Neuron (in vitro differentiated cells): Measurements from ENCODE around the gene SNRPB.

Experiments
- H2AFZ ChIP-seq: one replicate; pipeline ENCODE4 v1.6.1; 2013; ENCODE audit warnings: low read depth, mild to moderate bottlenecking, inconsistent platforms, low read length, moderate library complexity
- H3K27me3 ChIP-seq: one replicate; pipeline ENCODE4 v1.6.1; 2013; ENCODE audit warnings: low read length; ENCODE audit not compliant: insufficient read depth
- H3K36me3 ChIP-seq: one replicate; pipeline ENCODE4 v1.6.1; 2013; ENCODE audit warnings: low read length; ENCODE audit not compliant: insufficient read depth
- H3K4me1 ChIP-seq: one replicate; pipeline ENCODE4 v1.6.1; 2013; ENCODE audit warnings: low read length; ENCODE audit not compliant: insufficient read depth
- H3K4me3 ChIP-seq: 2 replicates; pipeline ENCODE4 v1.5.1; 2013; ENCODE audit warnings: mild to moderate bottlenecking, low read length, moderate library complexity
- H3K9me3 ChIP-seq: one replicate; pipeline ENCODE4 v1.6.1; 2013; ENCODE audit warnings: low read length

SNRPB gene

DNA sequence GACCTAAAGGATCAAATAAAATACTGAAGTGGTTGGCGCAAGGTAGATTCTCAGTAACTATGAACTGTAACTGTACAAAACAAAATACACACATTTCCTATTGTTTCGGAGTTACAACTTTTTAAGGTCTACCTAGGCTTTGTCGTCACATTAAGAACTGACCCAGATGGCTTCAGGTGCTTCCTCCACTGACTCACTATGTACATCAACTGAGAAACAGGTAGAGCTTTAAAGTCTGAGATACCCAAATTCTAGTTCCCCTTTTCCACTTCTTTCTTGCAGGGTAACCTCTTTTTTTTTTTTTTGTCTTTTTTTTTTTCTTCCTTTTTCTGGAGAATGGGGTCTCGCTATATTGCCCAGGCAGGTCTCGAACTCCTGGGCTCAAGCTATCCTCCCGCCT, 5.5 kb downstream of the SNRPB start:
- Histone ChIP-seq H3K9me3 (no peaks in the 10 kb centered on the region), H3K4me3 (no peak overlapping the region), H3K36me3 (peaks cover 84% of the 10 kb centered on the region), H3K4me1 (peaks cover 12% of the 10 kb centered on the region), H2AFZ (no peak overlapping the region), H3K27me3 (no peaks in the 10 kb centered on the region)

DNA sequence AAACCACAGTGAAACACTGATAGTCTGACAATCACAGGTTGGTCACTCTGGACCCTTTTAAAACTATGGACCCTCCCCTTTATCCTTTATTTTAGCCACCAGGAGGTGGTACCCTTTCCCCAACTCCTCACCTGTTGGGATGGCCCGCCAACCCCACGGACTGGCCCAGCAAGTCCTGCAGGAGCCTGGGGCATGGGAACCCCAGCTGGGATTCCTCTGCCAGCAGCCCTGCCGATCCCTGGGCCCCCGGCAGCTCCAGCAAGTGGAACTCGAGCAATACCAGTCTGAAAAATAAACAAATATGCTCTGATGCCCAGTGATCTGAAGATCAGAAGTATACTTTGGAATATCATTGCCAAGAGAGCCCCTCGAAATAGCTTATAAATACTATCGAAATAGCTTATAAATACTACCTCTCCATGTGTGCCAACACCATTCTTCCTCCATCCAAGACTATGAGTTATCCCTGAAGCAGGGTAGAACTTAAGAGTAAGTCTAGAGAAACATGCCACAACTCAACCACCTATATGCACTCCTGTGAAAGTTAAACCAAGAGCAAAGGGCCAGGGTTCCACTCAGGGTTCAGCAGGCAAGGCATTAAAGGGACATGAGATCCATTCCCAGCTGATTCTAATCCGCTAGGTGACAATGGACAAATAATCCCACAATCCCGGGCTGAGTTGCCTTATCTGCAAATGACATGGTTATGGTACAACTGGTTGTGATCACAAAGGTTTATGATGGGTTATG, 6.8 kb downstream of the SNRPB start:
- Histone ChIP-seq H3K36me3 (peaks cover 87% of the 10 kb centered on the region), H3K4me1 (peaks cover 7% of the 10 kb centered on the region), H3K27me3 (no peaks in the 10 kb centered on the region), H3K4me3 (no peak overlapping the region), H3K9me3 (no peaks in the 10 kb centered on the region), H2AFZ (no peak overlapping the region)

DNA sequence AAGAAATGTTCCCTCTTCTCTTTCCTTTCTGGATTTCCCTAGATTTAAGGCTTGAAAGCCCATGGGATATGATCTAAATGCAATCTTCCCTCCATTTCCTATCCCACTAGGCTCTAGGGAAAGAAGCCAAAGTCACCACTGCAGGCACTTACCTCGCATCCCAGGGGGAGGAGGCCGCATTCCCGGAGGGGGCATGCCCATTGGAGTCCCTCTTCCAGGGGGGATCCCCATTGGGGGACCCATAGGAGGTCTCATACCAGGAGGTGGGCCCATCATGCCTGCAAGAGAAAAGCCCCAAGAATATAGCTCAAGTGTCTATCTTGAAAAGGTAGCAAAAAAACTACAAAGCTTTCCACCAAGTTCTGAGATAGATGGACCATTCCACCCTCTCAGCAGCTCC, 8.1 kb downstream of the SNRPB start:
- Histone ChIP-seq H3K4me3 (no peak overlapping the region), H3K9me3 (no peaks in the 10 kb centered on the region), H3K36me3 (peaks cover 86% of the 10 kb centered on the region), H3K27me3 (no peaks in the 10 kb centered on the region), H2AFZ (no peak overlapping the region), H3K4me1 (no peaks in the 10 kb centered on the region)

DNA sequence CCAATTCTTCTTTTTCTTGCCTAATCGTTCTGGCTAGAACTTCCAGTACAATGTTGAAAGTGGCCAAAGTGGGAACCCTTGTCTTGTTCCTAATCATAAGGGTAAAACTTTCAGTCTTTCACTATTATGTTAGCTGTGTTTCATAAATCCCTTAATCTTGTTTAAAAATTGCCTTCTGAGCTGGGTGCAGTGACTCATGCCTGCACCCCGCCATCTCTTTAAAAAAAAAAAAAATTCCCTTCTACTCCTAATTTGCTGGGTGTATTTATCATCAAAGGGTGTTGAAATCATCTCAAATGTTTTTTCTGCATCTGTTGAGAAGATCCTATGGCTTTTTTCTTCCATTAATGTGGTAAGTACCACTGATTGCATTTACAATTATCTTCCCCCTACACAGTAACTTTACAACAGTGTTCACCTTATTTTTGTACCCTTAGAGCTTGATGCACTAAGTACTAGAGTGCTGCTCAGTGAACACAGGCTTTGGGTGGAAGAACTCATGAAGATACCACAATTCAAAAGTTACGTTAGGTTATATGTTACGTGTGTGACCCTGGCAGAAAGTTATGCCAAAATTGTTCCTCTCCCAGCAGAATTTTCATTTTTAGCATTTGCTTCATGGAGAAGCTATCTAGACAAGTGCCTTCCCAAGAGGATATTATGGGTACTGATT, 9.7 kb downstream of the SNRPB start:
- Histone ChIP-seq H3K4me1 (no peaks in the 10 kb centered on the region), H3K36me3 (peaks cover 71% of the 10 kb centered on the region), H2AFZ (no peak overlapping the region), H3K4me3 (no peak overlapping the region), H3K27me3 (no peaks in the 10 kb centered on the region), H3K9me3 (no peaks in the 10 kb centered on the region)

- no peaks in the 10 kb centered on the region for H3K9me3 ChIP-seq
- no peak overlapping the region for H3K4me3 ChIP-seq
- no peaks in the 10 kb centered on the region for H3K27me3 ChIP-seq
- H2AFZ ChIP-seq, result no peak overlapping the region
- no peaks in the 10 kb centered on the region for H3K4me1 ChIP-seq
- peaks cover 65% of the 10 kb centered on the region for H3K36me3 ChIP-seq
Observed at GRCh38 chr20:2459981-2460751, 10.4 kb downstream of the SNRPB start.

DNA sequence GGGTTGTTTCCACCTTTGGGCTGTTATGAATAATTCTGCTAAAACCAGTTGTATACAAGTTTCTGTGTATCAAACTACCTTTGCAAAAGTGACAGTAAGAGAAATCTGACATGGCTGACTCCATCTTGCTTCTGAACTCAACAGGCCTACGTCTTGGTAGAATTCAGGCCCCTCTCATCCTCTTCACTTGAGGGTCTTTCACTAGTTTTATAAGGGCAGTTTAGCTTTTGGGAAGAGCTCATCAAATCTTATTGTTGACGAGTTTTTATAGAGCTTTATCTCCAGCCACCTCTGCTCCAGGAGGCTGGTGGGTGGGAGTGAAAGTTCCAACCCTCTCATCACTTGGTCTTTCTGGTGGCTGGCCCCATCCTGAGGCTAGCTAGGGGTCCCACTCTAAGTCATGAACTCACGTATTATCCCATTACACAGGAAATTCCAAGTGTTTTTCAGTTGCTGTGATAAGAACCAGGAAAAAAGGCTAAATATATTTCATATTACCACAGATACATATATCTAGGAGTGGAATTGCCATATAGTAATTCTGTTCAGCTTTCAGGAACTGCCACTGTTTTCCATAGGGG, 11.6 kb downstream of the SNRPB start:
- no peaks in the 10 kb centered on the region for H3K27me3 ChIP-seq
- no peak overlapping the region for H3K4me3 ChIP-seq
- H2AFZ ChIP-seq, result no peak overlapping the region
- H3K9me3 ChIP-seq, result no peaks in the 10 kb centered on the region
- no peaks in the 10 kb centered on the region for H3K4me1 ChIP-seq
- H3K36me3 ChIP-seq, result peaks cover 54% of the 10 kb centered on the region

DNA sequence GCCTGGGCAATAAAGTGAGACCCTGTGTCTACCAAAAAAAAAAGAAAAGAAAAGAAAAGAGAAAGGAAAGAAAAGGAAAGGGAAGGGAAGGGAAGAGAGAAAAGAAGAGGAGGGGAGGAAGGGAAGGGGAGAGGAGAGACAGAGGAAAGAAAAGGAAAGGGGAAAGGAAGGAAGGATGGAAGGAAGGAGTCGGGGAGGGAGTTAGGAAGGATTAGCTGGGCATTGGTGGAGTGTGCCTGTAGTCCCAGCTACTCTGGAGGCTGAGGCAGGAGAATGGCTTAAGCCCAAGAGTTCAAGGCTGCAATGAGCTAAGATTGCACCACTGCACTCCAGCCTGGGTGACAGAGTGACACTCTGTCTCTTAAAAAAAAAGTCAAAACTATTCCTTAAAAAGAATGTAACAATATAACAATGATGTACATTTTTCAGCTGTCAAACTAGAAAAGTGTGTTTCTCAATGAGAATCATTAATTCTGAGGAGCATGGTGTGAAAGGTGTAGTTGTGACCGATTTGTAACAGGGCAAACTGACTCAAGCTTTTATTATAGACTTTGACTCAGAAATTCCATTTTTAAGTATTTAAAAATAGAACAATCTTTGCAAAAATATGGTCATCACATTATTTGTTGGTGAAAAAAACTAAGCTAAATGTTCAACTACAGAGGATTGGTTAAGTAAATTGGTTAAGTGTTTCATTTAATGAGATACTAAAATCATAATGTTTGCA, 14.7 kb downstream of the SNRPB start:
- H2AFZ ChIP-seq, result no peak overlapping the region
- no peak overlapping the region for H3K4me3 ChIP-seq
- H3K36me3 ChIP-seq, result peaks cover 23% of the 10 kb centered on the region
- no peaks in the 10 kb centered on the region for H3K27me3 ChIP-seq
- H3K9me3 ChIP-seq, result no peaks in the 10 kb centered on the region
- H3K4me1 ChIP-seq, result no peaks in the 10 kb centered on the region

- H3K27me3 ChIP-seq, result no peaks in the 10 kb centered on the region
- H3K36me3 ChIP-seq, result peaks cover 9% of the 10 kb centered on the region
- no peak overlapping the region for H3K4me3 ChIP-seq
- no peaks in the 10 kb centered on the region for H3K4me1 ChIP-seq
- no peaks in the 10 kb centered on the region for H3K9me3 ChIP-seq
- no peak overlapping the region for H2AFZ ChIP-seq
Observed at GRCh38 chr20:2453792-2454191, 16.8 kb downstream of the SNRPB start.

DNA sequence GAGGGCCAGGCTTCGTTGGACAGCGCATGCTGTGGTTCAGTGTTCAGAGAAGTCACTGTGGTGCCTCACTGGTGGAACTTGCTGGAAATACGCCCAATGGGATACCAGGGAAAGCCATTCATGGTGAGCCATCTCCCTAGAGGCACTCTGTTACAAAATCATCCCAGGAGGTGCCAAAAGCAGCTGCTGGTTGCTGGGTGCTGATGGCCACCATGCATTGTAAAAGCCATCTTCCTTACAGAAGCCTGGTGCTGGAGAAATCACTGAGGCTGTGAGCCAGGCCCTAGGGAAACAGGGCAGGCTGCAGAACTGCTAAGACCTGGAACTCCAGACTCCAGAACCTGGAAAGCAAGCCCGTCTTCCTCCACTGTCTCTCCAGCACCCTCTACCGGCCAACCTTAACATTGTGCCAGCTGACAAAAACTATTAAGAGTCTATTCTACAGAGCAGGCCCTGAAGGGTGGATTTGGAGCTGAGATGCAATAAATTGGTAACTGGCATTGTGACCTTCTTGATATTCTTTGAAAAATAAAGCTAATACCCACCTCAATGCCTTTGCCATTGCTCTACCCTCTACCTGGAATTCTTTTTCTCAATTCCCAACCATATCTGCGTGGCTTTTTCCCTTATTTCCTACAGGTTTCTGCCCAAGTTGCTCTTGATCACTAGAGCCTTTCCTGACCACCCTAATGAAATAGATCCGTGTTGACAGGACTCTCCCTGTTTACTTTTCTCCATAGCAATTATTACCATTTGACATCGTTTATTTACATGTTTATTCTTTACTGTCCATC, 18.5 kb downstream of the SNRPB start:
- H3K36me3 ChIP-seq, result no peaks in the 10 kb centered on the region
- no peak overlapping the region for H2AFZ ChIP-seq
- no peaks in the 10 kb centered on the region for H3K9me3 ChIP-seq
- H3K4me3 ChIP-seq, result no peak overlapping the region
- H3K27me3 ChIP-seq, result no peaks in the 10 kb centered on the region
- H3K4me1 ChIP-seq, result no peaks in the 10 kb centered on the region

- no peaks in the 10 kb centered on the region for H3K27me3 ChIP-seq
- no peaks in the 10 kb centered on the region for H3K4me1 ChIP-seq
- H2AFZ ChIP-seq, result no peak overlapping the region
- no peak overlapping the region for H3K4me3 ChIP-seq
- H3K9me3 ChIP-seq, result no peaks in the 10 kb centered on the region
- no peaks in the 10 kb centered on the region for H3K36me3 ChIP-seq
Observed at GRCh38 chr20:2451422-2451821, 19.2 kb downstream of the SNRPB start.

DNA sequence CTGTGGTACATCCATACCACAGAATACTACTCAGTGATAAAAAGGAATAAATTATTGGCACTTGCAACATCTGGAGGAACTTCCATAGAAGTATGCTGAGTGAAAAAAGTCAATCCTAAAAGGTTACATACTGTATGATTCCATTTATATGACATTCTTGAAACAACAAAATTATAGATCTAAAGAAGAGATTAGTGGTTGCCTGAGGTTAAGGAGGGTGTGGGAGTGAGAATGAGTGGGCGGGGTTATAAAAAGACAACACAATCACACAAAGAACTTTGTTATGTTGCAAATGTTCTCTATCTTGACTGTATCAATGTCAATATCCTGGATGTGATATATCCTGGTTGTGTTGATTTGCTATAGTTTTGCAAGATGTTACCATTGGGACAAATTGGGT, 21.2 kb downstream of the SNRPB start:
- Histone ChIP-seq H3K9me3 (no peaks in the 10 kb centered on the region), H3K27me3 (no peaks in the 10 kb centered on the region), H2AFZ (no peak overlapping the region), H3K4me1 (no peaks in the 10 kb centered on the region), H3K4me3 (no peak overlapping the region), H3K36me3 (no peaks in the 10 kb centered on the region)

GRCh38 chr20:2446845-2447244, 23.7 kb downstream of the SNRPB start:
- Histone ChIP-seq H3K9me3 (no peaks in the 10 kb centered on the region), H3K36me3 (no peaks in the 10 kb centered on the region), H3K27me3 (no peaks in the 10 kb centered on the region), H3K4me1 (no peaks in the 10 kb centered on the region), H2AFZ (no peak overlapping the region), H3K4me3 (no peak overlapping the region)
